NT2/D1 (cell line): ENCODE measurements around the gene C11orf97.

Experiments used
- YY1 ChIP-seq: IDR thresholded peaks from 2 replicates; pipeline ENCODE4 v1.6.1; 2011; ENCODE audit not compliant: insufficient read length, insufficient read depth
- ZNF274 ChIP-seq: IDR thresholded peaks from 2 replicates; pipeline ENCODE4 v1.6.1; 2011; ENCODE audit warnings: mild to moderate bottlenecking, low read depth, low read length

DNA sequence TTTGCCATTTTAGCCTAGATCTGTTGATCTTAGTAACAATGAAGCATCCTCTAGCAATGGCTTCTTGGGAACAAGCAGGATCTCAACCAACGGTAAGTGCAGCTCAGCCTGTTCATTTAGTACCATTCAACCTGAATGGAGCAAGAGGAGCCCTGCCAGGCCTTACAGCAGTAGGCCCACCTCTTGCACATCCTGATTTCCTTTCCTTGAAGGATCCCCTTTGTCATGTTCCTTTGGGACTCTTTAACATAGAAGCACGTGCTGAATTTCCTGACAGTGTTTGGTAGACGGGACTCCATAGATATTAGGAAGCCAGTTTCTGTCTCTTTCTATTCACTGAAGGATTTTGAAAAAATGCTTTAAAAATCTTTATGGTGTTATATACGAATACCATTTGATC is 56.5 kb downstream of the C11orf97 start:
- no peak for TF ChIP-seq YY1
- TF ChIP-seq ZNF274, result no peak
